ENCODE data around the gene ZNF92. TPM values are rescaled to one million over a fixed set of nuclear protein-coding genes. Genes with fewer than 3 reads are reported as not detected.
"Not testable (repeated sequence)": the region's sequence is repeated elsewhere in the genome, so short reads cannot be mapped to it uniquely, and the experiment has no call there.

ZNF92 gene
- total RNA-seq, 2 donors from 2014 or later, result 6.8 TPM

- DNase-seq (no peak), ATAC-seq (no peak)
- intact Hi-C loops (cut with DNase I, micrococcal nuclease), result no loop called here
Observed at GRCh38 chr7:65409363-65409762, 35.7 kb downstream of the ZNF92 start.

- DNase-seq (no peak), ATAC-seq (no peak)
- intact Hi-C loops (cut with DNase I, micrococcal nuclease), result no loop called here
Observed at GRCh38 chr7:65411249-65411648, 37.6 kb downstream of the ZNF92 start.

- ATAC-seq (no peak), DNase-seq (no peak)
- intact Hi-C loops (cut with DNase I, micrococcal nuclease), result no loop called here
Observed at GRCh38 chr7:65422670-65423069, 49.0 kb downstream of the ZNF92 start.

GRCh38 chr7:65423286-65423685, 49.6 kb downstream of the ZNF92 start:
- intact Hi-C loops (cut with DNase I, micrococcal nuclease); ATAC-seq; DNase-seq: not testable (repeated sequence)

GRCh38 chr7:65429642-65430343, 56.1 kb downstream of the ZNF92 start:
- ATAC-seq, result no peak
- DNase-seq, result no peak
- intact Hi-C loops (cut with DNase I, micrococcal nuclease), result no loop called here

- intact Hi-C loops (cut with DNase I, micrococcal nuclease), result no loop called here
- no peak for DNase-seq
- ATAC-seq, result no peak
Observed at GRCh38 chr7:65430344-65431186, 56.9 kb downstream of the ZNF92 start.

- no peak for DNase-seq
Observed at GRCh38 chr7:65434307-65434706, 60.7 kb downstream of the ZNF92 start.

GRCh38 chr7:65436163-65436562, 62.5 kb downstream of the ZNF92 start:
- DNase-seq (no peak), ATAC-seq (no peak)
- intact Hi-C loops (cut with DNase I, micrococcal nuclease), result no loop called here

More at GRCh38 chr7:65434307-65434706, 60.7 kb downstream of the ZNF92 start:
- intact Hi-C loops (cut with DNase I, micrococcal nuclease), result no loop called here
- ATAC-seq, result no peak

GRCh38 chr7:65438598-65438997, 64.9 kb downstream of the ZNF92 start:
- DNase-seq (no peak), ATAC-seq (no peak)
- intact Hi-C loops (cut with DNase I, micrococcal nuclease), result no loop called here

GRCh38 chr7:65441010-65441409, 67.4 kb downstream of the ZNF92 start:
- intact Hi-C loops (cut with DNase I, micrococcal nuclease), result no loop called here
- ATAC-seq (no peak), DNase-seq (no peak)

- intact Hi-C loops (cut with DNase I, micrococcal nuclease), result no loop called here
- no peak for ATAC-seq
- DNase-seq, result no peak
Observed at GRCh38 chr7:65444205-65444842, 70.7 kb downstream of the ZNF92 start.

- ATAC-seq, result no peak
- DNase-seq, result no peak
Observed at GRCh38 chr7:65444899-65445823, 71.5 kb downstream of the ZNF92 start.

GRCh38 chr7:65447041-65447440, 73.4 kb downstream of the ZNF92 start:
- ATAC-seq; DNase-seq; intact Hi-C loops (cut with DNase I, micrococcal nuclease): not testable (repeated sequence)

More at GRCh38 chr7:65444899-65445823, 71.5 kb downstream of the ZNF92 start:
- intact Hi-C loops (cut with DNase I, micrococcal nuclease), result no loop called here

GRCh38 chr7:65448816-65449504, 75.3 kb downstream of the ZNF92 start:
- no peak for DNase-seq
- intact Hi-C loops (cut with DNase I, micrococcal nuclease), result no loop called here
- no peak for ATAC-seq

- no peak for ATAC-seq
- DNase-seq, result no peak
- intact Hi-C loops (cut with DNase I, micrococcal nuclease), result no loop called here
Observed at GRCh38 chr7:65449505-65449852, 75.8 kb downstream of the ZNF92 start.

Measured in left colon (tissue), 2 donors.